Measurements from ENCODE around the gene TWIST1.

The TWIST1 gene

DNA sequence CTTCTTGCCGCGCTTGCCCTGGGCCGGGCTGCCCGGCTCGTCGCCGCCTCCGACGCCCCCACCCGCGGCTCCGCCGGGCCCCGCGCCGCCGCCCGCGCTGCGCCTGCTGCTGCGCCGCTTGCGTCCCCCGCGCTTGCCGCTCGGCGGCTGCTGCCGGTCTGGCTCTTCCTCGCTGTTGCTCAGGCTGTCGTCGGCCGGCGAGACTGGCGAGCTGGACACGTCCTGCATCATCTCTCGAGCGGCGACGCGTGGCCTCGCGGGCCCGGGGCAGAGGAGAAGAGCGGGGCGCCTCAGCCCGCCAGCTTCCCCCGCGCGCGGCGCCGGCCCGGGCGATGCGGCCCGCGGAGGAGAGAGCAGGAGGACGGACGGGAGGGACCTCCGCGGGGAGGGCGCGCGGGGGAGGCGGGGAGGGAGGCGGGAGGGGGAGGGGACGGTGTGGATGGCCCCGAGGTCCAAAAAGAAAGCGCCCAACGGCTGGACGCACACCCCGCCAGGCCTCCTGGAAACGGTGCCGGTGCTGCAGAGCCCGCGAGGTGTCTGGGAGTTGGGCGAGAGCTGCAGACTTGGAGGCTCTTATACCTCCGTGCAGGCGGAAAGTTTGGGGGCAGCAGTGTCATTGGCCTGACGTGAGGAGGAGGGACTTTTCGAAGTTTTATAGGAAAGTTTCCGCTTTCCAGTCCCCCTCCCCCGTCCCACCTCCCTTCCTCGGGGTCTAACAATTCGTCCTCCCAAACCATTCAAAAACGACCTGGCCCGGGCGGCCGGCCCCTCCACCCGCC is at the start of gene TWIST1:
Gene TWIST1, minus strand, starts transcription at position 546 of the 779 bp plus-strand sequence. Its CDS starts 315 bp downstream, at position 231.
- DNase-seq: no peak

DNA sequence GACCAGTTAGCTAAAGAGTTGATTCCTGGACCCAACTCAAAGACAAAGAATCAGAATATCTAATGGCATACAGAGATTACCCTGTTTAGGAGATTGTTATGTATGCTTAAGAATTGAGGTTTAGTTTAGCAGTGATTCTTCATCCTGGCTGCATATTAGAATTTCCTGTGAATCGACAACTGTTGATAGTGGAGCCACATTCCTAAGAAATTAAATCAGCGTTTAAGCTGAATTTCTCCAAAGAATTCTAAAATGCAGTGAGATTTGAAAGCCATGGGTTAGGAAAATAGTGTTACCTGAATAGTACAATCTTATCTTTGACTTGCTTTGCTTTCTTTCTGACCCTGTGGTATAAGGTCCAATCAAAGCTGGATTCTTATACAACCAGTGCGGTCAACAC is 44.2 kb upstream of the TWIST1 start:
- DNase-seq: no peak

DNA sequence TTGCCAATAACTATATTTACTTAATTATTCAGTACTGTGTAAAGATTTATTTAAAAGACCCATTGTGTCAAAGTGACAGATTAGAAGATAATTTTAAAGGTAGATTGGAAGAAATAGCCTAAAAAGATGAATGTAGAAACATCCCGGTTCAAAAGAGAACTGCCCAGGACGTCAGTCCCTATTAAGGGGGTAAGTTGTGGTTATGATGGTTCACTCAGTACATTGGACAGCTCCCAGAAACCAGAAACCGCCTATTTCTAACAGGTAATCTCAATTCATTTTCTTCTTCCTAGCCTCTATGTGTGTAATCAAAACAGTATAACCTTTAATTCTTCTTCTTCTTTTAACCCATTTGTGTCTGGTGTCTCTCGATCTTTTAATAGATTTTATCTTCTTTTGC is 29.3 kb upstream of the TWIST1 start:
- no peak for DNase-seq

DNA sequence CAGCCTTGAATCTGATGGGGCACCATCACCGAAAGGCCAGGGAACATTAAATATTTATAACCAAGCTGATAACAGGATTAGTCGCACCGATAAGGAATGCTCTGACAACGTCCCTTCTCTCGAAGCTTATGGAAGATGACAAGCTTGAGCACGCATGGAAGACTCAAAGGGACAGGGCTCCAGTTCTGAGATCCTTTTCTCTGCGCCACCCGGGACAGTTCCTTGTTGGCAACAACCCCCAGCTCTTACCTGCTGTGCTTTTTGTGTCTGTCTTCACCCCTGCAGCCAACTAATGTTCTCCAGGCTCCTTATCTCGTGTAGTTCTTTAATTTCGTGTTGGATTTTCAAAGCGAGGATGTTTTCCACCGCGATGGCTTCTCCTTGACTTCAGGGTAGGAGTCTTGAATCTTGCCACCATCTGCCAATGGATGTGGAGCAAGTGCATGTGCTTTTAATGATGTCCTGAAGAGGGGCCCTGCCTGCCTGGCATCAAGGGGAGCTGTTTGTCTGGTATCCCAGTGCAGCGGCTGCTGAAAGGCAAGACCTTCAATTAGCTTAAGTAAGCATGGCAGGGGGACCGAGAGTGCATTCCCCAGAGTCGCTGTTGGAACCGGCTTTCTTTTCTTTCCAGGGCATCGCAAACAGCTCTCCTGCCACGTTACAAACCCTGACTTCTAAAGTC is 28.1 kb upstream of the TWIST1 start:
- DNase-seq: no peak

- DNase-seq: no peak
Observed at GRCh38 chr7:19144661-19145433, 27.4 kb upstream of the TWIST1 start, which contains the start of gene FERD3L. FERD3L (minus strand) TSS chr7:19145421; CDS start chr7:19145362, 59 bp downstream.

GRCh38 chr7:19143881-19144574 is 26.6 kb upstream of the TWIST1 start:
- DNase-seq: no peak

DNA sequence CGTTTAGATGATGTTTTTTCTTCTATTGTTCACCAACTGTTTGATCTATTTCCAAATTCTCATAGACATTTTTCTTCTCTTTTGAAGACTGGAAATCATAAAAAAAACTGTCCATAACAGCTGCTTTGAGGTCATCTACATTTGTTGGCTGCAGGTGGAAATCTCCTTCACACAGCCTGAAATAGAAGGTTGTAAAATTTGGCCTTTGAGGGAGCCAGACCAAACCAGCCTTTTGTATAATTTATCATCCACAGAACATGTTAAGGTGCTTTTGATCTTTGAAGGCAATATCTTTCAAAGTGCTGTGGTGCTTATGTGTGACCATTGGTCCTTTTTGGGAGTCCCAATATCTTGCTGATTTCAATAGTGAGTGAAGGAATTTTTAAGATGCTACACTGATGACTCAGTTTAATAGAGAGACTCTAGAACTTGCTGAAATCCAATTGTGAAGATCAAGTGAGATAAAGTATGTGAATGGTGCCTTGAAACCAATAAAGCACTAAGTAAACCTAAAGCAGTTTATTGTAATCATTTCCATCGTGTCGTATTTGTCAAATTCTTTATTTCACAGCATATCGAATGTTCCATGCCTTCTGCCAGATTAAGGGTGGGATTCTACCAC is 22.4 kb upstream of the TWIST1 start:
- DNase-seq: no peak

- DNase-seq: no peak
Observed at GRCh38 chr7:19133886-19134285, 16.4 kb upstream of the TWIST1 start.

GRCh38 chr7:19133390-19133789 is 16.0 kb upstream of the TWIST1 start:
- DNase-seq: no peak

DNA sequence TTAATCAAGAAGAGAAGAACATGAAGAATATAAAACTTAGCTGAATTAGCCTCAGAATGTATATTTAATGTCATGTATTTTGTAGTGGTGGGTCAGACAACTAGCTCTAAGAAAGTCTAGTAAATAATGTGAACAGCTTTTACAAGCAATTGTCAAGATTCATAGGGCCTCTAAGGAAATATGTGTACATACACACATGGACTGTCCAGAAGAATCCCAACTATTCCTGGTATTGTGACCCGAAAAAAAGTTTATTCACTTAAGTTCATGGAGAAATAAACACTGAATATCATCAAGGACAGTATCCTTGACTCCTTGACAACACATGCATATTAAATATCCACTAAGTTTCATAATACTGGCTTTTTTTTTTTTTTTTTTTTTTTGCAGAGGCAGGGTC is 11.4 kb upstream of the TWIST1 start:
- no peak for DNase-seq

DNA sequence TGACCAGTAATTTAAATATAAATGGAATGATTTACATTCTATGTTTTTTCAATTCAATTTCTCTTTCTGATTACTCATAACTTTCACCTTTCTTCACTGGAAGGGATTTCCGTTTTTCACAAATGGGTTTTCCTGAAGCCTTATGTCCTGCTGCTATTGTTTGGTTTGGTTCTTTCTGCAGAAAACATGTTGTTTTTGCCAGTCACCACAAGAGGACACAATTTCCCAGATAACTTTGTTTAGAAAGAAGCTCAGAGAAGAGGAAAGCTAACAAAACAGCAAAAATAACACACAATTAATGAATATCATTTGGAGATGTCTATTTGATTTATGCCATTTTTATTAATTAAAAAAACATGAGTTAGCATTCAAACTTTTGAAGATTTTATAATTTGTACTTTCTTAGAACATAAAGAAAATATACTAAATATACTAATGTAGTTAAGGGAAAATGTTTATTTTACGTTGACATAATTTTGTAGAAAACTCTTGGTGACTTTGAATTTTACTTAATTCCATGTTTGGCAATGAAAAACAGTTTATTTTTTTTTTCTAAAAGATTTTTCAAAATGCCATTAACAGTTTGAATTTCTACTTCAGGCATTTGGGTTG is 4.6 kb upstream of the TWIST1 start:
- peak; percentile 40 for DNase-seq

DNA sequence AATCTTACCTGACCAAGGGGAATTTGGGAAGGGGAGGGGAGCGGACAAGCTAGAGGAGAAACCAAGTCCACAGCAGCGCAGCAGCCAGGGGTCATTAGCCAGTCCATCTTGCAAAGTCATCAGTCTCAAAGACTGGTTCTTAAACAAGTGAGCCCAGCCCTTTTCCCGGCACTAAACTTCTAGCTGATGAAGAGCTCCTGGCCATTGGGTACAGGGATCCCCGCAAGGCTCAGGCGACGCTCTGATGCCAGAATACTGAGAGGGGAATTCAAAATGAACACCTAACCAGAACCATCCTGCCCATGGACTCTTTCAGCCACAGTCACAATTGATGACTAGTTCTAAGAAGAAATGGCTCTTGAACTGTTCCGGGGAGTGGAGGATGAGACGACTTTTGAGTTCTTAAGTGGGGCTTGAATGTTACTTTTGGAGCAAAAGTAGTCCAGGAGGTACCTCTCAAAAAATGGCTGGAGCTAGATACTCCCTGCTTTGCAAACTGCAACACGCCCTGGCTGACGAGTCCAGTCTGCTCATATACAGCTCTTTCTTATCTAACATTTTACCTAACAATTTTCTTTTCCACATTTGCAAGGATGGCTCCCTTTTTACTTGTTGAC is 2.5 kb upstream of the TWIST1 start:
- no peak for DNase-seq

DNA sequence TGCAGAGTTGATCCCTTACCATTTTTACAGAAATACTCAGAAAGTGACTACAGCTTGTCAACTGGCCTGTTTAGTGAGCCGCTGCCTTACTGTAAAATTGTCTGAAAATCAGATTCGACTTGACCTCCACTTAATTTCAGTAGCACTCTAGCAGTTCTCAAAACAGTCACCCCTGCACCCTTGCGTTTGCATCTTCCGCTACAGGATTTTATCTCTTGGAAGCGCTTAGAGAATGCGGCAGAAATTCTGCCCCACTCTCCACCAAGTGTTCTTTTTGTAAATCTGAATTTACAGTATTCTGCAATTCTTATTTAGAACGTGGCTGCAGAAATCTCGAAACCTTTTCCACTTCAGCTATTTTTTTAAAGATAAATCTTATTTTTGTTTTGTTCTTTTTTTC is 1.9 kb upstream of the TWIST1 start:
- DNase-seq: no peak

- no peak for DNase-seq
Observed at GRCh38 chr7:19118636-19119371, 1.4 kb upstream of the TWIST1 start.

DNA sequence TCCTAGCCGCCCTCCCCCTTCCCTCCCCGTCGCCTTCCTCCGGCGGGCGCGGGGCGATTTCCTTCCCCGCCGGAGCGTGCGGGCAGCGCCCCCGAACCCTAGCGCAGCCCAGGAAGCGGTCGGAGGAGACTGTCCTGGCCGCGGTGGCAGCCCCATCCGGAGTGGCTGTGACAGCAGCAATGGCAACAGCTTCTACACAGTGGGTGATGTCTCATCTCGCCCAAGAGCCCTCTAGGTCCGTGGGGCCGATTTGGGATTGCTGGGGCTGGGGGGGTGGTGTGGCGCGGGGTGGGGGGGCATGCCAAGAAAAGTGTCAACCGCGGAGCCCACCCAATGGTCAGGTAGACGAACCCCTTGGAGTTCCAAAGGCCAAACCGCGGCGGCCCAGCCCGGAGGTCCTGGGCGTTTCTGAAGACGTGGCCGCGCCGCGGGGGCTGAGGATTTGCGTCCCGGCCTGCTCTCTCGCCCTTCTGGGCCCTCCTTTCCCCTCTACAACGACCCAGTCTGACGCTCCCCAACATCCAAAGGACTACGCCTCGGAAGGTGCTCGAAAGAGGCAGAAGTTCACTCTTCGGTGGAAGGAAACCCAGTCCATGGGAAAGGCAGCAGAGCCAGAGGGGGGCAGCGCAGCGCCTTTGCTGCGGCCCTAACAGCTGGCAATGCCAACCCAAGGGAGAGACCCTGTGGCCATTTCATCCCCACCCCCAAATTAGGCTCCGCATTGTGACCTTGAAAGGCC is 603 bp upstream of the TWIST1 start:
- DNase-seq: no peak

- DNase-seq: peak; percentile 38
Observed at GRCh38 chr7:19116121-19117090, 1.0 kb downstream of the TWIST1 start.

GRCh38 chr7:19114551-19114855 is 2.9 kb downstream of the TWIST1 start:
- no peak for DNase-seq

DNA sequence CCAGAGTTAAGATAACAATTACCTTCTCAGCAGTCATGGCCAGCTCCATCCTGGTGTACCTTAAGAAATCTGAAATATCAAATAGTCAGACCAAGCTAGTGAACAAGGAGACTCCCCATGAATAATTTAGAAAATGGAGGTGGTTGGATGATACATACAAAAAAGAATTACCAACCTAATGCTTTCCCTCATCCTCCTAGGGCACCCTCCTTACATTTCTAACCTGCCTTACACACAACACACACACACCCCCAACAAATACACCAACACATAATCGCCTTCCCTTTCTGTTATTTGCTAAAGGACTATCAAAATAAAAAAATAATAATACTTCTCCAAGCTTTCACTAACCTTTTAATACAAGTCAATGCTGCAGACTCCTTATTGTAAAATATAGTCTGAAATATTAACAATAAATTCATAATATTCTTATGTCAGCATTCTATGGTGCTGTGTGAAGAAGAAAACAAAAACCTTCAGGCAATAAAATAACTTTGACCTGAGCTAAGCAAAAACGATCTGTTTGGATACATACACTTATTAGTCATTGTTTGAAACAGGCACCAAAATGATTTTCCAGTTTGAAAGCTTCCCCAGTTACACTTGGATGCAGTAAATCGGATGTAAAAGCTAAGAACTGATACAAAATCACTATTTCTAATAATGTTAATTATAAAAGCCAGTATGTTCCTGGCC is 3.4 kb downstream of the TWIST1 start:
- no peak for DNase-seq

DNA sequence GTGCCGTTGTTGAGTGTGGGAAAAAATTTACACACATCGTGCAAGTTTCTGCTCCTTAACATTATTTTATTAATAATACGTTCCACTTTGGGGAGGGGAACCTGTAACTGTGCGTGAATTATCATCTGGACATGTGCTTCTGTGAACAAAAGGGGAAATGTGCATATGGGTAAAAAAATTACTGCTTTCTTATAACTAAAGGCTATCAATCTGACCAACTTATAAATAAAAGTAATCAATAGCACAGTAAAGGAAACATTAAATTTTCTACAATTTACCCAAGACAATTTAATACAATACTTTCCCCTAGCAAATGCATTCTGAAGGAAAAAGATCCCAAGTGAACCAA is 4.5 kb downstream of the TWIST1 start:
- no peak for DNase-seq
